HEK293 (cell line): ENCODE results near the gene LYPLA2.

ENCODE experiments used
- CTCF ChIA-PET: fragments of 350-600 bp; formaldehyde crosslinking; extraction: SDS; loops from one replicate; lab custom pipeline; 2021; ENCODE audit warnings: antibody characterized with exemption; lab: Yijun Ruan, JAX
- POLR2A ChIA-PET: fragments of 300-600 bp; formaldehyde crosslinking; extraction: SDS; loops from one replicate; lab custom pipeline; 2020; ENCODE audit warnings: antibody characterized with exemption, inconsistent platforms; lab: Yijun Ruan, JAX
- H3K27ac ChIP-seq: fragments of 200-500 bp; sonication (Bioruptor generic); 2 replicates; pipeline ENCODE4 v1.5.1; 2014; ENCODE audit warnings: low read depth, low read length, control low read depth, inconsistent platforms; ENCODE audit errors: extremely low read depth
- H3K36me3 ChIP-seq, 2 experiments: fragments of 200-500 bp in 1 of 2; sonication (Bioruptor generic) in 1 of 2; 1 replicate in 1 of 2; 2 replicates in 1 of 2; pipeline ENCODE4 v1.5.1; 2014 to 2017; ENCODE audit warnings: inconsistent platforms in 2 of 2, low read length in 2 of 2; ENCODE audit not compliant: control insufficient read depth in 2 of 2, insufficient read depth in 1 of 2
- H3K4me1 ChIP-seq: fragments of 200-500 bp; sonication (Bioruptor generic); 2 replicates; pipeline ENCODE4 v1.5.1; 2014; ENCODE audit warnings: mild to moderate bottlenecking, low read length, inconsistent platforms; ENCODE audit not compliant: control insufficient read depth, insufficient read depth
- H3K4me3 ChIP-seq: 2 replicates; pipeline ENCODE4 v1.5.1; 2011; ENCODE audit warnings: low read depth, mild to moderate bottlenecking, control low read depth, low read length, moderate library complexity
- H3K9me3 ChIP-seq: fragments of 200-500 bp; sonication (Bioruptor generic); 2 replicates; pipeline ENCODE4 v1.5.1; 2014; ENCODE audit warnings: low read depth, low read length, inconsistent platforms; ENCODE audit not compliant: control insufficient read depth, insufficient read depth
- FEZF1 ChIP-seq: fragments of 450-650 bp; formaldehyde crosslinking; IDR thresholded peaks from 2 replicates; pipeline ENCODE4 v1.5.1; 2016; ENCODE audit warnings: missing biosample characterization, missing genetic modification characterization
- GLI4 ChIP-seq: fragments of 450-650 bp; formaldehyde crosslinking; IDR thresholded peaks from 2 replicates; pipeline ENCODE4 v1.5.1; 2016; ENCODE audit warnings: missing biosample characterization, missing genetic modification characterization
- GLIS1 ChIP-seq: fragments of 450-650 bp; formaldehyde crosslinking; IDR thresholded peaks from 2 replicates; pipeline ENCODE4 v1.5.1; 2016; ENCODE audit warnings: missing biosample characterization, missing genetic modification characterization
- PRDM1 ChIP-seq: fragments of 450-650 bp; formaldehyde crosslinking; IDR thresholded peaks from 2 replicates; pipeline ENCODE4; 2016; ENCODE audit warnings: missing biosample characterization, missing genetic modification characterization
- SCRT2 ChIP-seq: fragments of 450-650 bp; formaldehyde crosslinking; IDR thresholded peaks from 2 replicates; pipeline ENCODE4 v1.5.1; 2016; ENCODE audit warnings: missing biosample characterization, missing genetic modification characterization
- TCF7L2 ChIP-seq: IDR thresholded peaks from 2 replicates; pipeline ENCODE4 v1.6.1; 2011; ENCODE audit warnings: low read depth, mild to moderate bottlenecking, inconsistent platforms, low read length, moderate library complexity, borderline replicate concordance
- ZBTB17 ChIP-seq: fragments of 450-650 bp; formaldehyde crosslinking; IDR thresholded peaks from 2 replicates; pipeline ENCODE4 v1.5.1; 2016; ENCODE audit warnings: missing biosample characterization, missing genetic modification characterization
- ZBTB7A ChIP-seq: fragments of 450-650 bp; formaldehyde crosslinking; IDR thresholded peaks from 2 replicates; pipeline ENCODE4 v1.5.1; 2016; ENCODE audit warnings: low read depth, missing biosample characterization, missing genetic modification characterization
- ZNF132 ChIP-seq: fragments of 450-650 bp; formaldehyde crosslinking; IDR thresholded peaks from 2 replicates; pipeline ENCODE4 v1.5.1; 2017; ENCODE audit warnings: missing biosample characterization, missing genetic modification characterization, borderline replicate concordance
- ZNF155 ChIP-seq: fragments of 450-650 bp; formaldehyde crosslinking; IDR thresholded peaks from 2 replicates; pipeline ENCODE4 v1.5.1; 2016; ENCODE audit warnings: missing biosample characterization, missing genetic modification characterization
- ZNF24 ChIP-seq: fragments of 450-650 bp; formaldehyde crosslinking; IDR thresholded peaks from 2 replicates; pipeline ENCODE4 v1.5.1; 2016; ENCODE audit warnings: missing biosample characterization, missing genetic modification characterization
- ZNF335 ChIP-seq: fragments of 450-650 bp; formaldehyde crosslinking; conservative IDR thresholded peaks from 2 replicates; pipeline ENCODE4 v1.5.1; 2016; ENCODE audit warnings: missing biosample characterization, missing genetic modification characterization
- ZNF366 ChIP-seq: fragments of 450-650 bp; formaldehyde crosslinking; conservative IDR thresholded peaks from 2 replicates; pipeline ENCODE4 v1.5.1; 2016; ENCODE audit warnings: missing biosample characterization, missing genetic modification characterization
- ZNF558 ChIP-seq: fragments of 450-650 bp; formaldehyde crosslinking; IDR thresholded peaks from 2 replicates; pipeline ENCODE4 v1.5.1; 2016; ENCODE audit warnings: missing biosample characterization, missing genetic modification characterization
- ZNF629 ChIP-seq: fragments of 450-650 bp; formaldehyde crosslinking; IDR thresholded peaks from 2 replicates; pipeline ENCODE4 v1.5.1; 2017; ENCODE audit warnings: missing biosample characterization, missing genetic modification characterization
- ZXDB ChIP-seq: fragments of 450-650 bp; formaldehyde crosslinking; IDR thresholded peaks from 2 replicates; pipeline ENCODE4 v1.5.1; 2016; ENCODE audit warnings: missing biosample characterization, missing genetic modification characterization
- TF ChIP-seq, protein P1 (sequence below): fragments of 450-650 bp; formaldehyde crosslinking; conservative IDR thresholded peaks from 2 replicates; pipeline ENCODE4 v1.5.1; 2016; ENCODE audit warnings: low read depth, missing biosample characterization, missing genetic modification characterization
- TF ChIP-seq, protein P2 (sequence below): fragments of 450-650 bp; formaldehyde crosslinking; IDR thresholded peaks from 2 replicates; pipeline ENCODE4 v1.5.1; 2016; ENCODE audit warnings: missing biosample characterization, missing genetic modification characterization
- TF ChIP-seq, protein P3 (sequence below): fragments of 450-650 bp; formaldehyde crosslinking; IDR thresholded peaks from 2 replicates; pipeline ENCODE4 v1.5.1; 2017; ENCODE audit warnings: missing biosample characterization, missing genetic modification characterization
- TF ChIP-seq, protein P4 (sequence below): fragments of 450-650 bp; formaldehyde crosslinking; IDR thresholded peaks from 2 replicates; pipeline ENCODE4 v1.5.1; 2016; ENCODE audit warnings: missing biosample characterization, missing genetic modification characterization
- TF ChIP-seq, protein P5 (sequence below): fragments of 450-650 bp; formaldehyde crosslinking; IDR thresholded peaks from 2 replicates; pipeline ENCODE4 v1.5.1; 2017; ENCODE audit warnings: missing biosample characterization, mild to moderate bottlenecking, missing genetic modification characterization, moderate library complexity

LYPLA2 gene

DNA sequence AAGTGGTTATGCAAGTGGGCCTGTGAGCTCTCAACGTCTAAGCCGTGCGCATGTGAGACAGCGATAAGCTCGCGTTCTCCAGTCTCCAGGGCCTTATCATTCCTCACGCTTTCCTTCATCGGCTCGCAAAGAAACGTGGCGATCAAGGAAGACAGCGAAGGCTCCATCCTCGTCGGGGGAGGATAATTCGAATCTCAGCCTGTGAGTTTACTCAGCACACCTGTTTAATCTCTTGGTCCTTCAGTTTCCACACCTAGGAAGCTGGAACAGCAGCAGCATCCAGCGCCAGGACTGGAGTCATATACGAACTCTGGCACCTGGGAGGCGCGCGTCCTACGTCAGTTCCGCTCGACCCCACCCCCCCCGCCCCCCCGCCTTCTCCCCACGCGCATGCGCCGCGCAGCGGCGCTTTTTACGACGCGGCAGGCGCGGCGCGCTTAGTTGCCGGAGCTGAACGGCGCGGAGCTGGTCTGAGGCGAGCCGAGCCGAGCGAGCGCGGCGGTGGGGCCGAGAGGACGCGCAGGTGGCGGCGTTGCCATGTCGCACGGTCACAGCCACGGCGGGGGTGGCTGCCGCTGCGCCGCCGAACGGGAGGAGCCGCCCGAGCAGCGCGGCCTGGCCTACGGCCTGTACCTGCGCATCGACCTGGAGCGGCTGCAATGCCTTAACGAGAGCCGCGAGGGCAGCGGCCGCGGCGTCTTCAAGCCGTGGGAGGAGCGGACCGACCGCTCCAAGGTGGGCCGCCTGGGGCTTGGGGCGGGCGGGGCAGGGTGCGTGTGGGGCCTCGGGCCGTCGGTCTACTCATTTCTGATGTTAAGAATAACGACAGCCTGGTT is 12.7 kb upstream of the LYPLA2 start, which contains the start of gene PITHD1 (continued):
- TF ChIP-seq, protein P1, sequence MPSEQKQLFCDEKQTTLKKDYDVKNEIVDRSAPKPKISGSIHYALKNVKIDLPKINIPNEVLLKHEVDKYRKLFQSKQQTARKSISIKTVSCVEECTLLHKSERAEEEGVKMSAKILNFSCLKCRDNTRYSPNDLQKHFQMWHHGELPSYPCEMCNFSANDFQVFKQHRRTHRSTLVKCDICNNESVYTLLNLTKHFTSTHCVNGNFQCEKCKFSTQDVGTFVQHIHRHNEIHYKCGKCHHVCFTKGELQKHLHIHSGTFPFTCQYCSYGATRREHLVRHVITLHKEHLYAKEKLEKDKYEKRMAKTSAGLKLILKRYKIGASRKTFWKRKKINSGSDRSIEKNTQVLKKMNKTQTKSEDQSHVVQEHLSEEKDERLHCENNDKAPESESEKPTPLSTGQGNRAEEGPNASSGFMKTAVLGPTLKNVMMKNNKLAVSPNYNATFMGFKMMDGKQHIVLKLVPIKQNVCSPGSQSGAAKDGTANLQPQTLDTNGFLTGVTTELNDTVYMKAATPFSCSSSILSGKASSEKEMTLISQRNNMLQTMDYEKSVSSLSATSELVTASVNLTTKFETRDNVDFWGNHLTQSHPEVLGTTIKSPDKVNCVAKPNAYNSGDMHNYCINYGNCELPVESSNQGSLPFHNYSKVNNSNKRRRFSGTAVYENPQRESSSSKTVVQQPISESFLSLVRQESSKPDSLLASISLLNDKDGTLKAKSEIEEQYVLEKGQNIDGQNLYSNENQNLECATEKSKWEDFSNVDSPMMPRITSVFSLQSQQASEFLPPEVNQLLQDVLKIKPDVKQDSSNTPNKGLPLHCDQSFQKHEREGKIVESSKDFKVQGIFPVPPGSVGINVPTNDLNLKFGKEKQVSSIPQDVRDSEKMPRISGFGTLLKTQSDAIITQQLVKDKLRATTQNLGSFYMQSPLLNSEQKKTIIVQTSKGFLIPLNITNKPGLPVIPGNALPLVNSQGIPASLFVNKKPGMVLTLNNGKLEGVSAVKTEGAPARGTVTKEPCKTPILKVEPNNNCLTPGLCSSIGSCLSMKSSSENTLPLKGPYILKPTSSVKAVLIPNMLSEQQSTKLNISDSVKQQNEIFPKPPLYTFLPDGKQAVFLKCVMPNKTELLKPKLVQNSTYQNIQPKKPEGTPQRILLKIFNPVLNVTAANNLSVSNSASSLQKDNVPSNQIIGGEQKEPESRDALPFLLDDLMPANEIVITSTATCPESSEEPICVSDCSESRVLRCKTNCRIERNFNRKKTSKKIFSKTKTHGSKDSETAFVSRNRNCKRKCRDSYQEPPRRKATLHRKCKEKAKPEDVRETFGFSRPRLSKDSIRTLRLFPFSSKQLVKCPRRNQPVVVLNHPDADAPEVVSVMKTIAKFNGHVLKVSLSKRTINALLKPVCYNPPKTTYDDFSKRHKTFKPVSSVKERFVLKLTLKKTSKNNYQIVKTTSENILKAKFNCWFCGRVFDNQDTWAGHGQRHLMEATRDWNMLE (tag by site-specific recombination), result no peak
- no peak for TF ChIP-seq ZNF24

DNA sequence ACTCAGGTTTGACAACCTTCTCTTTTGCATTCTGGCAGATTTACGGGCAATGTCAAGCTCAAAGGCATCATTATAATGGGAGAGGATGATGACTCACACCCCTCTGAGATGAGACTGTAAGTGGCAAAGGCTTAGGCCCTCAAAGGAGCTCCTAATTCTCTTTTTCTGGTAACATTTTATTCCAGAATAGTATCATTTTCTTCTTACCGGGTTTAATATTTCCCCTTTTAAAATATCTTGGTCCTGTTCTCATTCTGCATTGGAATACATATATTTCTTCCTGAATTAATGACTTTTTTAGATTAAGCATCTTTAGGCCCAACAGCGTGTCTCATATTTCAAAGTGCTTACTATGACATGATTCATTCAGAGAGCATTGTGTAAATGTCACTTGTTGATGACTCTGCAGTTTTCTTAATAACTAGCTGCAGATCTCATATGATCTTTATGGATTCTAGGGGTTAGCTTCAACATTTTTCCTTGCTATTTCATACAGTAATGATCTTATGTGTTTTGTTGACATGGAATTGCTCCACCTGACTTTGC is 11.0 kb upstream of the LYPLA2 start:
- Histone ChIP-seq H3K4me3 (no peak overlapping the region; the same call in 1 of the 2 replicates), H3K4me1 (peaks cover 7% of the 10 kb centered on the region; the same call in 1 of the 2 replicates)
- POLR2A ChIA-PET, result interaction anchor here (0.6 to 5.7 kb wide), 6 partner anchors 12 to 200 kb away, joined by 3 to 101 read pairs (median 4); partner anchors contain the start of genes GALE, HMGCL, LYPLA2 and SRSF10
- no peak for TF ChIP-seq GLI4
- TF ChIP-seq ZBTB7A, result no peak
- TF ChIP-seq ZNF629, result peak; percentile 85
- TF ChIP-seq, protein P2, sequence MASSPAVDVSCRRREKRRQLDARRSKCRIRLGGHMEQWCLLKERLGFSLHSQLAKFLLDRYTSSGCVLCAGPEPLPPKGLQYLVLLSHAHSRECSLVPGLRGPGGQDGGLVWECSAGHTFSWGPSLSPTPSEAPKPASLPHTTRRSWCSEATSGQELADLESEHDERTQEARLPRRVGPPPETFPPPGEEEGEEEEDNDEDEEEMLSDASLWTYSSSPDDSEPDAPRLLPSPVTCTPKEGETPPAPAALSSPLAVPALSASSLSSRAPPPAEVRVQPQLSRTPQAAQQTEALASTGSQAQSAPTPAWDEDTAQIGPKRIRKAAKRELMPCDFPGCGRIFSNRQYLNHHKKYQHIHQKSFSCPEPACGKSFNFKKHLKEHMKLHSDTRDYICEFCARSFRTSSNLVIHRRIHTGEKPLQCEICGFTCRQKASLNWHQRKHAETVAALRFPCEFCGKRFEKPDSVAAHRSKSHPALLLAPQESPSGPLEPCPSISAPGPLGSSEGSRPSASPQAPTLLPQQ, result peak; percentile 56; the same call in 1 of the 2 replicates
- TF ChIP-seq ZBTB17 (tag by site-specific recombination), result 0 out of 2 replicates have a peak, but pooled peaks have one; percentile 26
- TF ChIP-seq FEZF1, result peak; percentile 84
- TF ChIP-seq ZNF155 (tag by site-specific recombination), result no peak
- TF ChIP-seq, protein P3, sequence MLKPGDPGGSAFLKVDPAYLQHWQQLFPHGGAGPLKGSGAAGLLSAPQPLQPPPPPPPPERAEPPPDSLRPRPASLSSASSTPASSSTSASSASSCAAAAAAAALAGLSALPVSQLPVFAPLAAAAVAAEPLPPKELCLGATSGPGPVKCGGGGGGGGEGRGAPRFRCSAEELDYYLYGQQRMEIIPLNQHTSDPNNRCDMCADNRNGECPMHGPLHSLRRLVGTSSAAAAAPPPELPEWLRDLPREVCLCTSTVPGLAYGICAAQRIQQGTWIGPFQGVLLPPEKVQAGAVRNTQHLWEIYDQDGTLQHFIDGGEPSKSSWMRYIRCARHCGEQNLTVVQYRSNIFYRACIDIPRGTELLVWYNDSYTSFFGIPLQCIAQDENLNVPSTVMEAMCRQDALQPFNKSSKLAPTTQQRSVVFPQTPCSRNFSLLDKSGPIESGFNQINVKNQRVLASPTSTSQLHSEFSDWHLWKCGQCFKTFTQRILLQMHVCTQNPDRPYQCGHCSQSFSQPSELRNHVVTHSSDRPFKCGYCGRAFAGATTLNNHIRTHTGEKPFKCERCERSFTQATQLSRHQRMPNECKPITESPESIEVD, result peak; percentile 61; the same call in 1 of the 2 replicates
- peak; percentile 71 for TF ChIP-seq ZNF335 (tag by site-specific recombination)
- peak; percentile 32; the same call in 1 of the 2 replicates for TF ChIP-seq GLIS1 (tag by site-specific recombination)
- TF ChIP-seq, protein P4, sequence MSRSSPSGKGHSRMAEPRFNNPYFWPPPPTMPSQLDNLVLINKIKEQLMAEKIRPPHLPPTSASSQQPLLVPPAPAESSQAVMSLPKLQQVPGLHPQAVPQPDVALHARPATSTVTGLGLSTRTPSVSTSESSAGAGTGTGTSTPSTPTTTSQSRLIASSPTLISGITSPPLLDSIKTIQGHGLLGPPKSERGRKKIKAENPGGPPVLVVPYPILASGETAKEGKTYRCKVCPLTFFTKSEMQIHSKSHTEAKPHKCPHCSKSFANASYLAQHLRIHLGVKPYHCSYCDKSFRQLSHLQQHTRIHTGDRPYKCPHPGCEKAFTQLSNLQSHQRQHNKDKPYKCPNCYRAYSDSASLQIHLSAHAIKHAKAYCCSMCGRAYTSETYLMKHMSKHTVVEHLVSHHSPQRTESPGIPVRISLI (tag by site-specific recombination), result no peak
- TF ChIP-seq ZNF366 (tag by site-specific recombination), result peak; percentile 73
- TF ChIP-seq ZNF24, result peak; percentile 54
- peak; percentile 52; the same call in 1 of the 2 replicates for TF ChIP-seq TCF7L2
- TF ChIP-seq SCRT2 (tag by site-specific recombination), result peak; percentile 98
- TF ChIP-seq, protein P5, sequence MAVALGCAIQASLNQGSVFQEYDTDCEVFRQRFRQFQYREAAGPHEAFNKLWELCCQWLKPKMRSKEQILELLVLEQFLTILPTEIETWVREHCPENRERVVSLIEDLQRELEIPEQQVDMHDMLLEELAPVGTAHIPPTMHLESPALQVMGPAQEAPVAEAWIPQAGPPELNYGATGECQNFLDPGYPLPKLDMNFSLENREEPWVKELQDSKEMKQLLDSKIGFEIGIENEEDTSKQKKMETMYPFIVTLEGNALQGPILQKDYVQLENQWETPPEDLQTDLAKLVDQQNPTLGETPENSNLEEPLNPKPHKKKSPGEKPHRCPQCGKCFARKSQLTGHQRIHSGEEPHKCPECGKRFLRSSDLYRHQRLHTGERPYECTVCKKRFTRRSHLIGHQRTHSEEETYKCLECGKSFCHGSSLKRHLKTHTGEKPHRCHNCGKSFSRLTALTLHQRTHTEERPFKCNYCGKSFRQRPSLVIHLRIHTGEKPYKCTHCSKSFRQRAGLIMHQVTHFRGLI (tag by site-specific recombination), result peak; percentile 28; the same call in 1 of the 2 replicates
- TF ChIP-seq ZXDB, result peak; percentile 49; the same call in 1 of the 2 replicates
- TF ChIP-seq ZNF132 (tag by site-specific recombination), result no peak
- 0 out of 2 replicates have a peak, but pooled peaks have one; percentile 47 for TF ChIP-seq PRDM1 (tag by site-specific recombination)
- peak; percentile 53; the same call in 1 of the 2 replicates for TF ChIP-seq ZNF558

More for the DNA sequence above, 11.0 kb upstream of the LYPLA2 start:
- CTCF ChIA-PET, result interaction anchor here (0.6 to 1.6 kb wide), 7 partner anchors 8 to 292 kb away, joined by 3 to 5 read pairs (median 4); partner anchors contain the start of gene LYPLA2
- H3K9me3 ChIP-seq, result no peaks in the 10 kb centered on the region
- H3K27ac ChIP-seq, result no peak overlapping the region; the same call in 1 of the 2 replicates
- H3K36me3 ChIP-seq, result peaks cover 34 to 47% of the 10 kb centered on the region in 2 experiments
